Peyer's patch (tissue), 4 donors: Measurements from ENCODE around the gene MT1X.

Source experiments
- CTCF ChIP-seq, 6 experiments: fragments of 450-650 bp in 4 of 6; fragments of 200-600 bp in 2 of 6; sonication (generic) in 1 of 6; IDR thresholded peaks; one replicate each; pipeline ENCODE4 v1.5.1; 2017 to 2019; ENCODE audit warnings: antibody characterized with exemption in 6 of 6, mild to moderate bottlenecking in 3 of 6, moderate library complexity in 1 of 6
- POLR2A ChIP-seq, 2 donors: fragments of 450-650 bp; IDR thresholded peaks; one replicate each; pipeline ENCODE4 v1.5.1; 2017; ENCODE audit warnings: antibody characterized with exemption in 2 of 2, mild to moderate bottlenecking in 2 of 2, moderate library complexity in 2 of 2

GRCh38 chr16:56643833-56644232, 38.4 kb upstream of the MT1X start:
- TF ChIP-seq CTCF (IDR thresholded peaks at IDR 0.05) (no peak), POLR2A (IDR thresholded peaks at IDR 0.05) (no peak)
